ENCODE results near the gene CDK5RAP1. TPM values are rescaled to one million over a fixed set of nuclear protein-coding genes. Genes with fewer than 3 reads are reported as not detected.

CDK5RAP1 gene
- total and polyA plus RNA-seq, 2 donors (not counting 3 experiments of a cell fraction or from before 2014, with no cell fraction given) = 30.8 to 36.5 TPM

DNA sequence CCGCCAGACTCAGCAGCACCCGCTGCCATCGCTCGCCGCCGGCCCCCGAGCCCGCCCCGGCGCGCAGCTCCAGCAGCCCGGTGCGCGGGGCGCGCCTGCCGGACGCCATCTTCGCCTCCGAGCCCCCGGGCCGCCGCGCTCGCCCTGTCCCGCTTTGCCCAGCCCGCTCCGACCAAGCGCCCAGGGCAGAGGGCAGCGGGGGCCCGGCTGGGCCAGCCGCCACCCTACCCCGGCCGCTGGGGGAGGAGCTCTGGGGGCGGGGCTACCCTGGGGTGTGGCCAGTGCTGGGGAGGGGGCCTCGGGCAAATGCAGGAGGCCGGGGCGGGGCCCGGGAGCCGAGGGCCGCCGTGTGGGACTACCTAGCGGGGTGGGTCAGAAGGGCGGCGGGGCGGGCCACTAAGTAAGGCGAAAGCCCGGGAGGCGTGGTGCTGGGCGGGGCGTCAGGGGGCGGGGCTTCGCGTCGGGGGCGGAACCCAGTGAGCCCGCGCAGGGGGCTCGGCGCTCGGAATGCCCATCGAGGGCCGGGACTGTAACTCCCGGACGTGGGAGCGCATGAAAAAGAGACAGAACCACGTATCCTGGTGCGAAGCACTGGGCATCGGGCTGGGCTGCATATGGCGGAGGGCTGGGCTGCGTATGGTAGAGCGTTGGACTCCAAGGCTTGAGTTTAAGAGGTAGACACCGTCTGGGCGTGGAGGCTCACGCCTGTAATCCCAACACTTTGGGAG is 42.4 kb upstream of the CDK5RAP1 start, which contains the start of gene SNTA1:
Gene SNTA1, minus strand, starts transcription at position 252 of the 728 bp plus-strand sequence. Its CDS starts 143 bp downstream, at position 109.
- Histone ChIP-seq H3K79me2 (ENCODE audit: control insufficient read depth, insufficient read depth, low read length) (no peaks in the 10 kb centered on the region), H3K9ac (replicated peaks; ENCODE audit: extremely low read depth, insufficient read depth, low read length) (peak within 1 kb of the TSS; percentile 62), H3K27ac (ENCODE audit: insufficient read depth, low read depth, low read length) (no peak within 1 kb of the TSS), H3K4me1 (ENCODE audit: control insufficient read depth, extremely low read depth, insufficient read depth, low read length) (peaks cover 5% of the 10 kb centered on the region), H2AFZ (ENCODE audit: low read depth, low read length) (peak within 1 kb of the TSS; percentile 45), H3K36me3 (ENCODE audit: control insufficient read depth in 2 of 2, extremely low read depth in 1 of 2, insufficient read depth in 2 of 2, low read length in 2 of 2) (no peaks in the 10 kb centered on the region), H3K4me3 (replicated peaks in 1 of 3; ENCODE audit: insufficient read depth in 1 of 3, low read depth in 1 of 3, low read length in 3 of 3) (peak within 1 kb of the TSS; percentile 2 to 46 (median 37)), H3K9me3 (replicated peaks; ENCODE audit: control insufficient read depth, insufficient read depth, low read length) (no peaks in the 10 kb centered on the region), H4K20me1 (replicated peaks; ENCODE audit: control insufficient read depth, extremely low read depth, insufficient read depth, low read length) (no peaks in the 10 kb centered on the region), H3K27me3 (ENCODE audit: control insufficient read depth in 2 of 2, insufficient read depth in 2 of 2, low read length in 2 of 2) (no peaks in the 10 kb centered on the region), H3K4me2 (ENCODE audit: insufficient read depth, low read length) (peak within 1 kb of the TSS; percentile 55), H3K9me1 (replicated peaks; ENCODE audit: control insufficient read depth, extremely low read depth, insufficient read depth, low read length) (no peaks in the 10 kb centered on the region)
- BruUV-seq (replicated peaks) = no TSS peak
- POLR2A ChIA-PET = interaction anchor here (0.6 kb wide), 1 partner anchor 149 kb away, joined by 3 read pairs; no protein-coding TSS in a partner anchor
- CTCF ChIA-PET = interaction anchor here (0.9 to 2.8 kb wide), 3 partner anchors 210 to 224 kb away, joined by 3 to 14 read pairs (median 14); partner anchors contain the start of gene ACTL10
- peak; percentile 69 for DNase-seq (ENCODE audit: low read depth, low spot score)
- peak; percentile 67 for FAIRE-seq
- TF ChIP-seq POLR2AphosphoS5 (IDR thresholded peaks at IDR 0.05; ENCODE audit: insufficient read depth, low read depth, low read length) (peak; percentile 3), JUN (IDR thresholded peaks at IDR 0.05; ENCODE audit: borderline replicate concordance, insufficient read depth, insufficient read length, low read depth) (no peak)
- intact Hi-C loops (cut with micrococcal nuclease) = no loop called here
- dilution Hi-C loops (cut with MboI; ENCODE audit: extremely low pct_ligation_motif_present, low sequenced_read_pairs) = no loop called here

DNA sequence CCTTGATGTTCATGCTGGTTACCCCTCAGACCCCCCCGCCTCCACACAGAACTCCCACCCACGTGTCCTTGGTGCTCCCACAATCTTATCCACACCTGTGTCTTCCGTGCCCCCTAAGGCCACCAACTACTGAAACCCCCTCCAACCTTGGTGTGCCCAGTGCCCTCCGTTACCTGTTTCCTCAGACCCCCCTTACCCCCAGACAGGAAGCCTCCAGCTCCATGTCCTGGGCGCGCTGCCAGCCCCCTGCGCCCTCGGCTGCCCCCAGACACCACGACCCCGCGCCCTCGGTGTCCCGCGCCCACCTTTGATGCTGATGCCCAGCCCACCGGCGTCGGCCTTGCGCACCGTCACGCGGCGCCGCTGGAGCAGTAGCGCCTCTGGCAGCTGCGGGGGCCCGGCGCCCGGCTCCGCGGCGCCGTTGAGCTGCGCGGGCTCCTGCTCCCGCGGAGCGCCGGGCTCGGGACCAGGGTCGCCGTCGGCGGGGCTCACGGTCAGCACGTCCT is 41.7 kb upstream of the CDK5RAP1 start:
- Histone ChIP-seq H4K20me1 (replicated peaks; ENCODE audit: control insufficient read depth, extremely low read depth, insufficient read depth, low read length) (no peaks in the 10 kb centered on the region), H2AFZ (ENCODE audit: low read depth, low read length) (peak overlapping the region; percentile 30), H3K27ac (ENCODE audit: insufficient read depth, low read depth, low read length) (no peak overlapping the region), H3K4me3 (replicated peaks in 1 of 3; ENCODE audit: insufficient read depth in 1 of 3, low read depth in 1 of 3, low read length in 3 of 3) (peak overlapping the region in 2 of 3 experiments; percentile 23 to 46), H3K4me2 (ENCODE audit: insufficient read depth, low read length) (peak overlapping the region; percentile 55), H3K9ac (replicated peaks; ENCODE audit: extremely low read depth, insufficient read depth, low read length) (peak overlapping the region; percentile 62), H3K27me3 (ENCODE audit: control insufficient read depth in 2 of 2, insufficient read depth in 2 of 2, low read length in 2 of 2) (no peaks in the 10 kb centered on the region), H3K9me1 (replicated peaks; ENCODE audit: control insufficient read depth, extremely low read depth, insufficient read depth, low read length) (no peaks in the 10 kb centered on the region), H3K4me1 (ENCODE audit: control insufficient read depth, extremely low read depth, insufficient read depth, low read length) (peaks cover 5% of the 10 kb centered on the region), H3K36me3 (ENCODE audit: control insufficient read depth in 2 of 2, extremely low read depth in 1 of 2, insufficient read depth in 2 of 2, low read length in 2 of 2) (no peaks in the 10 kb centered on the region), H3K79me2 (ENCODE audit: control insufficient read depth, insufficient read depth, low read length) (no peaks in the 10 kb centered on the region), H3K9me3 (replicated peaks; ENCODE audit: control insufficient read depth, insufficient read depth, low read length) (no peaks in the 10 kb centered on the region)
- intact Hi-C loops (cut with micrococcal nuclease) (no loop called here), dilution Hi-C loops (cut with MboI; ENCODE audit: extremely low pct_ligation_motif_present, low sequenced_read_pairs) (no loop called here)
- ChIA-PET POLR2A (no interaction called here), CTCF (interaction anchor here (0.9 to 2.8 kb wide), 3 partner anchors 210 to 224 kb away, joined by 3 to 14 read pairs (median 14); partner anchors contain the start of gene ACTL10)
- FAIRE-seq (no peak), DNase-seq (ENCODE audit: low read depth, low spot score) (no peak)
- BruUV-seq (replicated peaks) = no TSS peak
- TF ChIP-seq, protein P1, sequence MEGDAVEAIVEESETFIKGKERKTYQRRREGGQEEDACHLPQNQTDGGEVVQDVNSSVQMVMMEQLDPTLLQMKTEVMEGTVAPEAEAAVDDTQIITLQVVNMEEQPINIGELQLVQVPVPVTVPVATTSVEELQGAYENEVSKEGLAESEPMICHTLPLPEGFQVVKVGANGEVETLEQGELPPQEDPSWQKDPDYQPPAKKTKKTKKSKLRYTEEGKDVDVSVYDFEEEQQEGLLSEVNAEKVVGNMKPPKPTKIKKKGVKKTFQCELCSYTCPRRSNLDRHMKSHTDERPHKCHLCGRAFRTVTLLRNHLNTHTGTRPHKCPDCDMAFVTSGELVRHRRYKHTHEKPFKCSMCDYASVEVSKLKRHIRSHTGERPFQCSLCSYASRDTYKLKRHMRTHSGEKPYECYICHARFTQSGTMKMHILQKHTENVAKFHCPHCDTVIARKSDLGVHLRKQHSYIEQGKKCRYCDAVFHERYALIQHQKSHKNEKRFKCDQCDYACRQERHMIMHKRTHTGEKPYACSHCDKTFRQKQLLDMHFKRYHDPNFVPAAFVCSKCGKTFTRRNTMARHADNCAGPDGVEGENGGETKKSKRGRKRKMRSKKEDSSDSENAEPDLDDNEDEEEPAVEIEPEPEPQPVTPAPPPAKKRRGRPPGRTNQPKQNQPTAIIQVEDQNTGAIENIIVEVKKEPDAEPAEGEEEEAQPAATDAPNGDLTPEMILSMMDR (IDR thresholded peaks at IDR 0.05; ENCODE audit: extremely low read depth in 1 of 2, insufficient read depth in 1 of 2, low read depth in 1 of 2, low read length in 2 of 2) = no peak
- no peak for TF ChIP-seq FOS (IDR thresholded peaks at IDR 0.05; ENCODE audit: borderline replicate concordance, insufficient read depth, low read length)
- no peak for TF ChIP-seq POLR2AphosphoS5 (IDR thresholded peaks at IDR 0.05; ENCODE audit: insufficient read depth, low read depth, low read length)
- no peak for TF ChIP-seq JUN (IDR thresholded peaks at IDR 0.05; ENCODE audit: borderline replicate concordance, insufficient read depth, insufficient read length, low read depth)
- no peak for TF ChIP-seq GATA2 (IDR thresholded peaks at IDR 0.05; ENCODE audit: insufficient read depth, insufficient read length, low read depth, low read length)
- no peak for TF ChIP-seq MYC (IDR thresholded peaks at IDR 0.05; ENCODE audit: low read depth, low read length)
- no peak for TF ChIP-seq POLR2A (IDR thresholded peaks at IDR 0.05; ENCODE audit: low read depth, low read length)
- TF ChIP-seq, protein P2, sequence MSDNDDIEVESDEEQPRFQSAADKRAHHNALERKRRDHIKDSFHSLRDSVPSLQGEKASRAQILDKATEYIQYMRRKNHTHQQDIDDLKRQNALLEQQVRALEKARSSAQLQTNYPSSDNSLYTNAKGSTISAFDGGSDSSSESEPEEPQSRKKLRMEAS (IDR thresholded peaks at IDR 0.05; ENCODE audit: insufficient read depth, insufficient read length) = no peak
- TF ChIP-seq EZH2 (IDR thresholded peaks at IDR 0.05; ENCODE audit: borderline replicate concordance, low read depth, low read length, severe bottlenecking) = no peak

All from endothelial cell of umbilical vein (primary cell).